ENCODE measurements around the gene AUTS2.

The AUTS2 gene

GRCh38 chr7:70830060-70830395, 1231.8 kb downstream of the AUTS2 start:
- no peak for DNase-seq (ENCODE audit: low spot score)

DNA sequence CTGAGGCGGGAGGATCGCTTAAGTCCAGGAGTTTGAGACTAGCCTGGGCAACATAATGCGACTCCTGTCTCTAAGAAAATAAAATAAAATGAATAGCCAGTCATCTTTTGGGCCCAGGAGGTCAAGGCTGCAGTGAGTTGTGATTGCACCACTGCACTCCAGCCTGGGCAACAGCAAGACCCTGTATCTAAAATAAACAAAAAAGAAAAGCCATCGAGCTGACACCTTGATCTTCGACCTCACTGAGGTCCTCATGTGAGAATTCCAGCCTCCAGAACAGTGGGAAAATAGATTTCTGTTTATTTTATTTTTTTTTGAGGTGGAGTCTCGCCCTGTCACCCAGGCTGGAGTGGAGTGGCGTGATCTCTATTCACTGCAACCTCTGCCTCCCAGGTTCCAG, 1232.2 kb downstream of the AUTS2 start:
- no peak for DNase-seq (ENCODE audit: low spot score)

GRCh38 chr7:70833726-70834125, 1235.5 kb downstream of the AUTS2 start:
- DNase-seq (ENCODE audit: low spot score): no peak

GRCh38 chr7:70834424-70834823, 1236.1 kb downstream of the AUTS2 start:
- DNase-seq (ENCODE audit: low spot score): no peak

DNA sequence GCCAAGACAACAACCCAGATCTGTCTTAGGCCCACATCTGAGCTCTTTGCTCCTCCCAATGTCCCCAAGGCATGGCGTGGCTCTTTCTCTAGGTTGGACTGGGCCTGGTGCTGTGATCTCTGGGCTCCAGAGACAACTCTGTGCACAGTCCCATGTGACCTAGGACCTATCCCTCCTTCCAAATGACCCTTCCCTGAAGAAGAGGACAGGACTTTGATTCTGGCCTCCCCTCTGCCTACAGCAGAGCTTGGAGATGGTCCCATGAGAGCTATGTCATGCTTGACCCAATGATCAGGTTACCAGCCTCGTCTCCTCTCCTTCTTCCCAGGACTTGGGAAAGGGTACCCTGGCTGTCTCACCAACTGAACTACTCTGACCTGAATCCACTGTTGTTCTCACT, 1237.4 kb downstream of the AUTS2 start:
- DNase-seq (ENCODE audit: low spot score): no peak

DNA sequence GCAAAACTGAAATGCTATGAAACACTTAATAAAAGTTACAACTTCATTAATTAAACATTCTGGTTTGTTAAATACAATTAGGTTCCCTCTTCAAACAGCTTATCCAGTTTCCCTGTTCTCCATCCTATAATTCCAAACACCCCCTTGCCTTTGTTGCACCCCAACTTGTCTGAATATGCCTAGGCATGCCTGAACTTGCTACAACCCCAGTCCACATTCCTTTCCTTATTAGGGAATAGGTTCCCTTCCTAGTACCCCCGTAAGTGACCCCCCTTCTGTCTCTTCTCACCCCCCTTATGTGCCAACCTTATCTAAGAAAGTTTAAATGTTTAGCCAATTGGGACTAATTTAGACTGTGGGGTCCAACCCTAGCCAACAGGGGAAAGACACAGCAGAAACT, 1238.0 kb downstream of the AUTS2 start:
- DNase-seq (ENCODE audit: low spot score): no peak

DNA sequence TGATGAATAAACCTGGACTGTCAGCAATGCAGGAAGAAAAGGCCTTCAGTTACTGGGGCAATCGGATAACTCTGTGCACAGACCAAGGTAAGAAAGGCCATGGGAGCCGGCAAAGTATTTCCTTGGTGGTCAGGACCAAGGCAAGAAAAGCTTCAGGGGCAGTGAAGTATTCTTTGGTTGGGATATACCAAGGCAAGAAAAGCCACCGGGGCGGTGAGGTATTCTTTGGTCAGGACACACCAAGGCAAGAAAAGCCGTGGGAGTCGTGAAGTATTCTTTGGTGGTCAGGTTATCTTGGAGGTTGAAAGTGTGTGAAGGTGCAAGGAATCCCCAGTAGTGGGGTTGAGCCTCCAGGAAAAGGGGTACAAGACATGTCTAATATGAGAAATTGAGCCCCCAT, 1238.7 kb downstream of the AUTS2 start:
- no peak for DNase-seq (ENCODE audit: low spot score)

- DNase-seq (ENCODE audit: low spot score): no peak
Measured at GRCh38 chr7:70837589-70837988, 1239.3 kb downstream of the AUTS2 start.

DNA sequence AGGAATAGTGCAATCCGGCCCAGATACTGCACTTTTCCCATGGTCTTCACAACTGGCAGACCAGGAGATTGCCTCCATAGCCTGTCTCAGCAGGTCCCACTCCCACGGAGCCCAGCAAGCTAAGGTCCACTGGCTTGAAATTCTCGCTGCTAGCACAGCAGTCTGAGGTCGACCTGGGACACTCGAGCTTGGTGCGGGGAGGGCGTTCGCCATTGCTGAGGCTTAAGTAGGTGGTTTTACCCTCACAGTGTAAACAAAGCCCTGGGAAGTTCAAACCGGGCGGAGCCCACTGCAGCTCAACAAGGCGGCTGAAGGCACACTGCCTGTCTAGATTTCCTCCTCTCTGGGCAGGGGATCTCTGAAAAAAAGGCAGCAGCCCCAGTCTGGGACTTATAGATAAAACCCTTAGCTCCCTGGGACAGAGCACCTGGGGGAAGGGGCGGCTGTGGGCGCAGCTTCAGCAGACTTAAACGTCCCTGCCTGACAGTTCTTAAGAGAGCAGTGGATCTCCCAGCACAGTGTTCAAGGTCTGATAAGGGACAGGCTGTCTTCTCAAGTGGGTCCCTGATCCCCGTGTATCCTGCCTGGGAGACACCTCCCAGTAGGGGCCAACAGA, 1240.1 kb downstream of the AUTS2 start:
- DNase-seq (ENCODE audit: low spot score): no peak

All from germinal center (tissue), 1 donor.